Measurements from ENCODE around the gene ARID3A.

Gene ARID3A

GRCh38 chr19:913080-913748 lies 12.6 kb upstream of the ARID3A start, which contains the start of gene R3HDM4:
TSS of gene R3HDM4 (minus strand) at chr19:913219. CDS start at chr19:913157, 62 bp downstream.
- DNase-seq (ENCODE audit: low spot score): peak; percentile 97

GRCh38 chr19:916645-917322 lies 9.1 kb upstream of the ARID3A start:
- DNase-seq (ENCODE audit: low spot score): no peak

- DNase-seq (ENCODE audit: low spot score): no peak
Observed at GRCh38 chr19:917323-918151, 8.3 kb upstream of the ARID3A start, which contains the start of gene KISS1R. TSS of gene KISS1R (plus strand) at chr19:917333. CDS start at chr19:917503, 170 bp downstream.

- no peak for DNase-seq (ENCODE audit: low spot score)
Observed at GRCh38 chr19:918152-918437, 7.7 kb upstream of the ARID3A start.

GRCh38 chr19:918481-919198 lies 7.2 kb upstream of the ARID3A start:
- no peak for DNase-seq (ENCODE audit: low spot score)

GRCh38 chr19:919199-920050 lies 6.4 kb upstream of the ARID3A start:
- no peak for DNase-seq (ENCODE audit: low spot score)

- DNase-seq (ENCODE audit: low spot score): no peak
Observed at GRCh38 chr19:920051-920864, 5.6 kb upstream of the ARID3A start.

- DNase-seq (ENCODE audit: low spot score): no peak
Observed at GRCh38 chr19:924553-925086, 1.2 kb upstream of the ARID3A start.

GRCh38 chr19:925087-925525 lies 729 bp upstream of the ARID3A start:
- peak; percentile 57 for DNase-seq (ENCODE audit: low spot score)

- no peak for DNase-seq (ENCODE audit: low spot score)
Observed at GRCh38 chr19:926323-926588, 421 bp downstream of the ARID3A start.

GRCh38 chr19:926589-927350 lies 935 bp downstream of the ARID3A start:
- DNase-seq (ENCODE audit: low spot score): peak; percentile 85

GRCh38 chr19:927351-927779 lies 1.5 kb downstream of the ARID3A start:
- DNase-seq (ENCODE audit: low spot score): peak; percentile 45

GRCh38 chr19:927780-928401 lies 2.1 kb downstream of the ARID3A start:
- DNase-seq (ENCODE audit: low spot score): no peak

- peak; percentile 72 for DNase-seq (ENCODE audit: low spot score)
Observed at GRCh38 chr19:928471-929202, 2.8 kb downstream of the ARID3A start.

- DNase-seq (ENCODE audit: low spot score): no peak
Observed at GRCh38 chr19:929203-929890, 3.5 kb downstream of the ARID3A start.

- DNase-seq (ENCODE audit: low spot score): no peak
Observed at GRCh38 chr19:929891-930258, 4.0 kb downstream of the ARID3A start.

GRCh38 chr19:931860-932647 lies 6.2 kb downstream of the ARID3A start:
- DNase-seq (ENCODE audit: low spot score): no peak

All from GM03348 (cell line).